ENCODE measurements around the gene SCP2. TPM values are rescaled to one million over a fixed set of nuclear protein-coding genes. Genes with fewer than 3 reads are reported as not detected.

SCP2 gene
- total RNA-seq, 4 donors from 2014 or later: 97.8 to 194 (median 118) TPM

- Histone ChIP-seq H3K9me3 (no peaks in the 10 kb centered on the region), H3K36me3 (peaks cover 0 to 22% (median 6%) of the 10 kb centered on the region in 3 donors), H3K27me3 (no peaks in the 10 kb centered on the region), H3K27ac (peak overlapping the region in 3 of 4 donors; percentile 53 to 79 (median 64)), H3K4me3 (no peak overlapping the region), H3K4me1 (peaks cover 0 to 27% (median 4%) of the 10 kb centered on the region in 3 donors)
- TF ChIP-seq POLR2A (IDR thresholded peaks at IDR 0.05): no peak
- no peak for TF ChIP-seq CTCF (IDR thresholded peaks at IDR 0.05)
- no peak for DNase-seq
- WGBS, 2 donors: 58 to 67% methylated on average over 2 to 4 of the region's 5 CpGs
- intact Hi-C loops (cut with DNase I): no loop called here
These were observed 34.5 kb upstream of the SCP2 start for GRCh38 chr1:52892424-52893215.

- Histone ChIP-seq H3K4me3 (no peak overlapping the region), H3K36me3 (peaks cover 6 to 53% (median 11%) of the 10 kb centered on the region in 3 donors), H3K4me1 (peaks cover 0 to 13% (median 0%) of the 10 kb centered on the region in 3 donors), H3K9me3 (no peaks in the 10 kb centered on the region), H3K27me3 (no peaks in the 10 kb centered on the region), H3K27ac (no peak overlapping the region)
- intact Hi-C loops (cut with DNase I): no loop called here
- 40 to 49% methylated on average over 3 to 4 of the region's 4 CpGs for WGBS, 2 donors
- no peak for TF ChIP-seq CTCF (IDR thresholded peaks at IDR 0.05)
- no peak for TF ChIP-seq POLR2A (IDR thresholded peaks at IDR 0.05)
- no peak for DNase-seq
These were observed 27.6 kb upstream of the SCP2 start for GRCh38 chr1:52899445-52899894.

- DNase-seq: no peak
- 65 to 75% methylated on average over 2 of the region's 2 CpGs for WGBS, 2 donors
- intact Hi-C loops (cut with DNase I): loop anchor here (10.0 kb wide), 1 partner anchor 284 kb away; no protein-coding TSS in a partner anchor
- TF ChIP-seq CTCF (IDR thresholded peaks at IDR 0.05) (no peak), POLR2A (IDR thresholded peaks at IDR 0.05) (no peak)
- Histone ChIP-seq H3K27ac (no peak overlapping the region), H3K4me1 (peaks cover 0 to 5% (median 0%) of the 10 kb centered on the region in 3 donors), H3K9me3 (no peaks in the 10 kb centered on the region), H3K27me3 (no peaks in the 10 kb centered on the region), H3K4me3 (no peak overlapping the region), H3K36me3 (peaks cover under 1 to 61% (median 11%) of the 10 kb centered on the region in 3 donors)
These were observed 26.7 kb upstream of the SCP2 start for GRCh38 chr1:52900402-52900801.

GRCh38 chr1:52901384-52901783 is 25.7 kb upstream of the SCP2 start:
- Histone ChIP-seq H3K27ac (no peak overlapping the region), H3K9me3 (no peaks in the 10 kb centered on the region), H3K4me1 (peaks cover 0 to 12% (median 4%) of the 10 kb centered on the region in 3 donors), H3K27me3 (no peaks in the 10 kb centered on the region), H3K4me3 (no peak overlapping the region), H3K36me3 (peaks cover 0 to 56% (median 11%) of the 10 kb centered on the region in 3 donors)
- WGBS, 2 donors: 80 to 81% methylated on average over 1 of the region's 1 CpG
- TF ChIP-seq CTCF (IDR thresholded peaks at IDR 0.05): no peak
- no peak for TF ChIP-seq POLR2A (IDR thresholded peaks at IDR 0.05)
- no peak for DNase-seq
- intact Hi-C loops (cut with DNase I): loop anchor here (10.0 kb wide), 1 partner anchor 283 kb away; no protein-coding TSS in a partner anchor

Measured in esophagus squamous epithelium (tissue), 5 donors.